ES-I3 (cell line): ENCODE results near the gene PPFIA4.
"Not testable (repeated sequence)": the region's sequence is repeated elsewhere in the genome, so short reads cannot be mapped to it uniquely, and the experiment has no call there.

Experiments
- H3K36me3 ChIP-seq: 2 replicates; pipeline ENCODE4 v1.6.1; 2013; ENCODE audit warnings: mild to moderate bottlenecking, low read length, control low read depth, moderate library complexity; ENCODE audit not compliant: insufficient read depth
- H3K4me1 ChIP-seq: 2 replicates; pipeline ENCODE4 v1.6.1; 2013; ENCODE audit warnings: mild to moderate bottlenecking, control low read depth, low read length; ENCODE audit not compliant: insufficient read depth
- H3K9ac ChIP-seq: 2 replicates; pipeline ENCODE4 v1.6.1; 2013; ENCODE audit warnings: low read depth, mild to moderate bottlenecking, low read length, moderate library complexity
- H3K9me3 ChIP-seq: 2 replicates; pipeline ENCODE4 v1.6.1; 2013; ENCODE audit warnings: mild to moderate bottlenecking, low read length, moderate library complexity; ENCODE audit not compliant: control insufficient read depth, insufficient read depth

The PPFIA4 gene

GRCh38 chr1:203001986-203002385 is 24.3 kb upstream of the PPFIA4 start:
- H3K4me1 ChIP-seq, result peaks cover 6% of the 10 kb centered on the region; the same call in 1 of the 2 replicates
- no peaks in the 10 kb centered on the region for H3K36me3 ChIP-seq
- H3K9ac ChIP-seq, result no peak overlapping the region
- no peaks in the 10 kb centered on the region for H3K9me3 ChIP-seq

GRCh38 chr1:203002951-203003350 is 23.3 kb upstream of the PPFIA4 start:
- peaks cover 6% of the 10 kb centered on the region; the same call in 1 of the 2 replicates for H3K4me1 ChIP-seq
- H3K9me3 ChIP-seq, result no peaks in the 10 kb centered on the region
- no peaks in the 10 kb centered on the region for H3K36me3 ChIP-seq
- H3K9ac ChIP-seq, result no peak overlapping the region

GRCh38 chr1:203005395-203006142 is 20.7 kb upstream of the PPFIA4 start:
- not testable (repeated sequence) for H3K9me3 ChIP-seq
- Histone ChIP-seq H3K4me1 (peaks cover 12% of the 10 kb centered on the region), H3K9ac (peak overlapping the region; percentile 66), H3K36me3 (peaks cover 11% of the 10 kb centered on the region)

- Histone ChIP-seq H3K9ac (peak within 1 kb of the TSS; percentile 66), H3K9me3 (no peaks in the 10 kb centered on the region), H3K36me3 (peaks cover 11% of the 10 kb centered on the region), H3K4me1 (peaks cover 12% of the 10 kb centered on the region)
These were observed 19.1 kb upstream of the PPFIA4 start, which contains the start of gene TMEM183A for GRCh38 chr1:203006948-203007871. TMEM183A (plus strand) TSS chr1:203007374; CDS start chr1:203007466, 92 bp downstream.

GRCh38 chr1:203009185-203009584 is 17.1 kb upstream of the PPFIA4 start:
- Histone ChIP-seq H3K9ac (no peak overlapping the region), H3K9me3 (no peaks in the 10 kb centered on the region), H3K4me1 (peaks cover 12% of the 10 kb centered on the region), H3K36me3 (peaks cover 14% of the 10 kb centered on the region)

GRCh38 chr1:203011582-203011981 is 14.7 kb upstream of the PPFIA4 start:
- Histone ChIP-seq H3K9me3 (no peaks in the 10 kb centered on the region), H3K4me1 (peaks cover 5% of the 10 kb centered on the region; the same call in 1 of the 2 replicates), H3K9ac (no peak overlapping the region), H3K36me3 (peaks cover 29% of the 10 kb centered on the region)

GRCh38 chr1:203017061-203017460 is 9.2 kb upstream of the PPFIA4 start:
- H3K9ac ChIP-seq, result no peak overlapping the region
- H3K36me3 ChIP-seq, result peaks cover 42% of the 10 kb centered on the region
- no peaks in the 10 kb centered on the region for H3K4me1 ChIP-seq
- H3K9me3 ChIP-seq, result no peaks in the 10 kb centered on the region

- H3K4me1 ChIP-seq, result no peaks in the 10 kb centered on the region
- no peak overlapping the region for H3K9ac ChIP-seq
- no peaks in the 10 kb centered on the region for H3K9me3 ChIP-seq
- H3K36me3 ChIP-seq, result peaks cover 43% of the 10 kb centered on the region
These were observed 8.6 kb upstream of the PPFIA4 start for GRCh38 chr1:203017692-203018091.

GRCh38 chr1:203022855-203023254 is 3.4 kb upstream of the PPFIA4 start:
- not testable (repeated sequence) for H3K9me3 ChIP-seq, H3K4me1 ChIP-seq, H3K9ac ChIP-seq
- peaks cover 20% of the 10 kb centered on the region for H3K36me3 ChIP-seq

- H3K36me3 ChIP-seq, result peaks cover 11% of the 10 kb centered on the region
- no peak overlapping the region for H3K9ac ChIP-seq
- no peaks in the 10 kb centered on the region for H3K9me3 ChIP-seq
- peaks cover 5% of the 10 kb centered on the region; the same call in 1 of the 2 replicates for H3K4me1 ChIP-seq
These were observed 633 bp upstream of the PPFIA4 start for GRCh38 chr1:203025686-203026030.

GRCh38 chr1:203026666-203027663 is 674 bp downstream of the PPFIA4 start:
- Histone ChIP-seq H3K9me3 (no peaks in the 10 kb centered on the region), H3K36me3 (peaks cover 9% of the 10 kb centered on the region), H3K9ac (peak overlapping the region; percentile 59), H3K4me1 (peaks cover 5% of the 10 kb centered on the region; the same call in 1 of the 2 replicates)

- no peak overlapping the region for H3K9ac ChIP-seq
- peaks cover 5% of the 10 kb centered on the region; the same call in 1 of the 2 replicates for H3K4me1 ChIP-seq
- H3K9me3 ChIP-seq, result no peaks in the 10 kb centered on the region
- peaks cover 8% of the 10 kb centered on the region; the same call in 1 of the 2 replicates for H3K36me3 ChIP-seq
These were observed 1.9 kb downstream of the PPFIA4 start for GRCh38 chr1:203028067-203028783.
